Measurements from ENCODE around the gene TMEM59L. TPM values are rescaled to one million over a fixed set of nuclear protein-coding genes. Genes with fewer than 3 reads are reported as not detected.

Gene TMEM59L
- total RNA-seq, 1 experiment from 2014 or later = 2.4 TPM

DNA sequence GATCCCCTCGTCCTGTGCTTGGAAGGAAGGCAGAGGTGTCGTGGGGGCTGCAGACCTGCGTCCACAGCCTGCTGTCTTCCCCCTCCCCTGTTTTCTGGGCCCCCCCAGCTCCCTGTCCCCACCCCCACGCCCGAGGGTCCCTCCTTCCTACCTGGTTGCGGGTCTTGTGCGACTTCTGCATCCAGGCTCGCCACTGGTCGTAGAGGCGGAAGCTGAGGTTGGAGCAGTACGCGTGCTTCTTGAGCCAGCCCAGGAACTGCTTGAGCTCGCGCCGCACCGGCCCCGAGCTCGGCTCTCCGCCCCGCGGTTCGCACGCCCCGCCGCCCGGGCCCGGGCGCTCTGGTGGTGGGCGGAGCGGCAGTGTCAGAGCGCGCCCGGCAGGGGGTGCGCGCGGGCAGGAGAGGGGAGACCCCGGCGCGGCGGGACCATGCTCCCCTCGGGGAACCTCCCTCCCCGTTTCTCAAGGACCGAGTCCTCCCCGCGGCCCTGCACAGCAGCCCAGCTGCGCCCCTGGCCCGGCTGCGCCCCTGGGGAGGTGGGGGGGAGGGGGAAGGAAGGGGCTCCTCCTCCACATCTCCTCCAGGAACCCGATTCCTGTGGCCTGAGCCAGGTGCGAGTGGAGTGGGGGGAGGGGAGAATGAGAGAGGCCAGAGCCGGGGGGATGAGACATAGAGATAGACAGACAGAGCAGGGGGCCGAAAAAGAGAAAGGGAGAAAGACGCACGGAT, 18.4 kb upstream of the TMEM59L start:
- Histone ChIP-seq H3K27ac (ENCODE audit: low read length) (no peak overlapping the region), H3K4me1 (ENCODE audit: control insufficient read depth, insufficient read depth, low read length) (no peaks in the 10 kb centered on the region), H3K36me3 (ENCODE audit: control insufficient read depth, insufficient read depth, low read length) (no peaks in the 10 kb centered on the region; the same call in 1 of the 2 replicates), H3K4me3 (ENCODE audit: low read depth in 2 of 2, low read length in 2 of 2) (peak overlapping the region; percentile 29 to 41), H3K27me3 (ENCODE audit: control insufficient read depth, insufficient read depth, low read length) (no peaks in the 10 kb centered on the region), H3K9me3 (ENCODE audit: control insufficient read depth, insufficient read depth, low read depth, low read length) (no peaks in the 10 kb centered on the region)
- in situ Hi-C loops (cut with HindIII; ENCODE audit: low pct_unique_long_range_greater_than_20kb, low sequenced_read_pairs) = no loop called here
- BruUV-seq (replicated peaks) = no TSS peak
- peak; percentile 9; the same call in 1 of the 2 replicates for TF ChIP-seq POLR2AphosphoS5 (IDR thresholded peaks at IDR 0.05; ENCODE audit: low read depth, low read length)
- TF ChIP-seq CTCF (IDR thresholded peaks at IDR 0.05) = peak; percentile 93
- no peak for TF ChIP-seq TCF7L2 (IDR thresholded peaks at IDR 0.05; ENCODE audit: low read depth, low read length)
- no peak for TF ChIP-seq SIN3A (IDR thresholded peaks at IDR 0.05; ENCODE audit: borderline replicate concordance, insufficient read depth, low read depth, low read length)
- TF ChIP-seq, protein P1, sequence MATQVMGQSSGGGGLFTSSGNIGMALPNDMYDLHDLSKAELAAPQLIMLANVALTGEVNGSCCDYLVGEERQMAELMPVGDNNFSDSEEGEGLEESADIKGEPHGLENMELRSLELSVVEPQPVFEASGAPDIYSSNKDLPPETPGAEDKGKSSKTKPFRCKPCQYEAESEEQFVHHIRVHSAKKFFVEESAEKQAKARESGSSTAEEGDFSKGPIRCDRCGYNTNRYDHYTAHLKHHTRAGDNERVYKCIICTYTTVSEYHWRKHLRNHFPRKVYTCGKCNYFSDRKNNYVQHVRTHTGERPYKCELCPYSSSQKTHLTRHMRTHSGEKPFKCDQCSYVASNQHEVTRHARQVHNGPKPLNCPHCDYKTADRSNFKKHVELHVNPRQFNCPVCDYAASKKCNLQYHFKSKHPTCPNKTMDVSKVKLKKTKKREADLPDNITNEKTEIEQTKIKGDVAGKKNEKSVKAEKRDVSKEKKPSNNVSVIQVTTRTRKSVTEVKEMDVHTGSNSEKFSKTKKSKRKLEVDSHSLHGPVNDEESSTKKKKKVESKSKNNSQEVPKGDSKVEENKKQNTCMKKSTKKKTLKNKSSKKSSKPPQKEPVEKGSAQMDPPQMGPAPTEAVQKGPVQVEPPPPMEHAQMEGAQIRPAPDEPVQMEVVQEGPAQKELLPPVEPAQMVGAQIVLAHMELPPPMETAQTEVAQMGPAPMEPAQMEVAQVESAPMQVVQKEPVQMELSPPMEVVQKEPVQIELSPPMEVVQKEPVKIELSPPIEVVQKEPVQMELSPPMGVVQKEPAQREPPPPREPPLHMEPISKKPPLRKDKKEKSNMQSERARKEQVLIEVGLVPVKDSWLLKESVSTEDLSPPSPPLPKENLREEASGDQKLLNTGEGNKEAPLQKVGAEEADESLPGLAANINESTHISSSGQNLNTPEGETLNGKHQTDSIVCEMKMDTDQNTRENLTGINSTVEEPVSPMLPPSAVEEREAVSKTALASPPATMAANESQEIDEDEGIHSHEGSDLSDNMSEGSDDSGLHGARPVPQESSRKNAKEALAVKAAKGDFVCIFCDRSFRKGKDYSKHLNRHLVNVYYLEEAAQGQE (IDR thresholded peaks at IDR 0.05; ENCODE audit: insufficient read depth in 1 of 2, low read depth in 2 of 2, low read length in 1 of 2) = 0 out of 4 replicates have a peak, but pooled peaks of 1 of the 2 experiments have one; percentile 35
- peak; percentile 48 for ATAC-seq
- intact Hi-C loops (cut with micrococcal nuclease; ENCODE audit: unreplicated experiment) = loop anchor here (5.0 to 10.0 kb wide), 2 partner anchors 81 to 253 kb away; no protein-coding TSS in a partner anchor
- ChIA-PET CTCF (interaction anchor here (0.6 to 1.1 kb wide), 3 partner anchors 82 to 253 kb away, joined by 3 to 12 read pairs (median 4); no protein-coding TSS in a partner anchor), POLR2A (interaction anchor here (0.6 to 0.7 kb wide), 2 partner anchors 25 to 131 kb away, joined by 3 to 8 read pairs; no protein-coding TSS in a partner anchor)
- DNase-seq (ENCODE audit: low read depth, low spot score) = no peak

- no TSS peak for BruUV-seq (replicated peaks)
- intact Hi-C loops (cut with micrococcal nuclease; ENCODE audit: unreplicated experiment) (loop anchor here (5.0 to 10.0 kb wide), 2 partner anchors 80 to 252 kb away; no protein-coding TSS in a partner anchor), in situ Hi-C loops (cut with HindIII; ENCODE audit: low pct_unique_long_range_greater_than_20kb, low sequenced_read_pairs) (no loop called here)
- H3K27me3 ChIP-seq (ENCODE audit: control insufficient read depth, insufficient read depth, low read length) = no peaks in the 10 kb centered on the region
- H3K36me3 ChIP-seq (ENCODE audit: control insufficient read depth, insufficient read depth, low read length) = no peaks in the 10 kb centered on the region; the same call in 1 of the 2 replicates
- ATAC-seq (no peak), DNase-seq (ENCODE audit: low read depth, low spot score) (no peak)
- no peak overlapping the region for H3K27ac ChIP-seq (ENCODE audit: low read length)
- POLR2A ChIA-PET = no interaction called here
- no peaks in the 10 kb centered on the region for H3K9me3 ChIP-seq (ENCODE audit: control insufficient read depth, insufficient read depth, low read depth, low read length)
- H3K4me1 ChIP-seq (ENCODE audit: control insufficient read depth, insufficient read depth, low read length) = no peaks in the 10 kb centered on the region
- CTCF ChIA-PET = interaction anchor here (1.1 kb wide), 1 partner anchor 82 kb away, joined by 4 read pairs; no protein-coding TSS in a partner anchor
- H3K4me3 ChIP-seq (ENCODE audit: low read depth in 2 of 2, low read length in 2 of 2) = peak overlapping the region in 1 of 2 experiments; percentile 41; a peak in 2 of 4 replicates
- TF ChIP-seq SIN3A (IDR thresholded peaks at IDR 0.05; ENCODE audit: borderline replicate concordance, insufficient read depth, low read depth, low read length) = no peak
- TF ChIP-seq, protein P1 (IDR thresholded peaks at IDR 0.05; ENCODE audit: insufficient read depth in 1 of 2, low read depth in 2 of 2, low read length in 1 of 2) = no peak
- TF ChIP-seq CTCF (IDR thresholded peaks at IDR 0.05) = no peak
- 0 out of 2 replicates have a peak, but pooled peaks have one; percentile 2 for TF ChIP-seq POLR2AphosphoS5 (IDR thresholded peaks at IDR 0.05; ENCODE audit: low read depth, low read length)
Measured at GRCh38 chr19:18594824-18595373, 17.8 kb upstream of the TMEM59L start.

Measured in Panc1 (cell line).